ENCODE results near the gene NDUFS8. TPM values are rescaled to one million over a fixed set of nuclear protein-coding genes. Genes with fewer than 3 reads are reported as not detected.
A peak's percentile ranks its signal among the peaks of the same experiment; 100 is the strongest.

Gene NDUFS8
- total and polyA plus RNA-seq, 2 of the 13 experiments (the other 11 are each of a cell fraction or from before 2014, with no cell fraction given), result 96.7 to 158 TPM

DNA sequence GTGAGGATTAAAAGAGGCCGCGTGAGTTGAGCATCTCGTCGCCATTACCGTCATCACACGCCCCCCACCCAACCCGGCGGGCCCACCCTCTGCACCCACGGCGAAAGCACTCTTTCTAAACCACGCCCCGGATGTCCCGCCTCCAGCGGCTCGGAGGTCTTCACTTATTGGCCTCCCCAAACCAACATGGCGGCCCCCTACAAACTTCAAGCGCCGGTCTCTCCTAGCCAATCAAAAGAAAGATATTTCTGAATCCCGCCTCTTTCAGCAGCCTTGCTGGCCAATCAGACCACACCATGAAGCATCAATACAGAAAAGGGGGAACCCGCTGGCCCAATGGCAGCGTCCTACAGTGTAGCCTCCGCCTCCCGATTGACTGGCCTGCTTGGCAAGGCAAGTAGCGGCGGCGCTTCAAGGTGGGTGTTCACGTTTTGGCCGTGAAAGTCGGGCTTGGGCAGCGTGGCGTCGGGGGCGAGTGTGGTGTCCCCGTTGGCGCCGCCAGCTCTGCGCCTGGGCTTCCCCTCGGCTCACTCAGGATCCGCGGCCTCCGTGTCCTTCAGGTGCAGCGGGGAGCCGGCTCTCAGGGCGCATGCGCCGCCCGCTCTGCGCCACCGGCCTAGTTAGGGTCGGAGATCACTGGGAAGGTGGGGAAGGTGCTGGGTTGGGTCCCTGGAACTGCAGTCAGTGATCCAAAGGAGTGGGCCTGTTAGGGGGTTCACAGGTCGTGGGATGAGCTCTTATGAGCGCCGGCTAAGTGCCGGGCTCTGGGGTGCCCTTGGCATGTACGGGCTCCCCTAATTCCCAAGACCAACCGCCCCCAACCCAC, at the start of gene NDUFS8 (continued):
- TF ChIP-seq, protein P1, sequence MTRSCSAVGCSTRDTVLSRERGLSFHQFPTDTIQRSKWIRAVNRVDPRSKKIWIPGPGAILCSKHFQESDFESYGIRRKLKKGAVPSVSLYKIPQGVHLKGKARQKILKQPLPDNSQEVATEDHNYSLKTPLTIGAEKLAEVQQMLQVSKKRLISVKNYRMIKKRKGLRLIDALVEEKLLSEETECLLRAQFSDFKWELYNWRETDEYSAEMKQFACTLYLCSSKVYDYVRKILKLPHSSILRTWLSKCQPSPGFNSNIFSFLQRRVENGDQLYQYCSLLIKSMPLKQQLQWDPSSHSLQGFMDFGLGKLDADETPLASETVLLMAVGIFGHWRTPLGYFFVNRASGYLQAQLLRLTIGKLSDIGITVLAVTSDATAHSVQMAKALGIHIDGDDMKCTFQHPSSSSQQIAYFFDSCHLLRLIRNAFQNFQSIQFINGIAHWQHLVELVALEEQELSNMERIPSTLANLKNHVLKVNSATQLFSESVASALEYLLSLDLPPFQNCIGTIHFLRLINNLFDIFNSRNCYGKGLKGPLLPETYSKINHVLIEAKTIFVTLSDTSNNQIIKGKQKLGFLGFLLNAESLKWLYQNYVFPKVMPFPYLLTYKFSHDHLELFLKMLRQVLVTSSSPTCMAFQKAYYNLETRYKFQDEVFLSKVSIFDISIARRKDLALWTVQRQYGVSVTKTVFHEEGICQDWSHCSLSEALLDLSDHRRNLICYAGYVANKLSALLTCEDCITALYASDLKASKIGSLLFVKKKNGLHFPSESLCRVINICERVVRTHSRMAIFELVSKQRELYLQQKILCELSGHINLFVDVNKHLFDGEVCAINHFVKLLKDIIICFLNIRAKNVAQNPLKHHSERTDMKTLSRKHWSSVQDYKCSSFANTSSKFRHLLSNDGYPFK (CRISPR knock-in tag; IDR thresholded peaks at IDR 0.05; ENCODE audit: borderline replicate concordance), result peak; percentile 34; the same call in 1 of the 2 replicates
- no peak for TF ChIP-seq ZNF629 (CRISPR knock-in tag; conservative IDR thresholded peaks at IDR 0.05)
- TF ChIP-seq RARG (CRISPR knock-in tag; IDR thresholded peaks at IDR 0.05; ENCODE audit: low read depth), result no peak
- no peak for TF ChIP-seq PAX8 (CRISPR knock-in tag; IDR thresholded peaks at IDR 0.05; ENCODE audit: borderline replicate concordance)
- no peak for TF ChIP-seq CCDC6 (CRISPR knock-in tag; IDR thresholded peaks at IDR 0.05)
- TF ChIP-seq, protein P2, sequence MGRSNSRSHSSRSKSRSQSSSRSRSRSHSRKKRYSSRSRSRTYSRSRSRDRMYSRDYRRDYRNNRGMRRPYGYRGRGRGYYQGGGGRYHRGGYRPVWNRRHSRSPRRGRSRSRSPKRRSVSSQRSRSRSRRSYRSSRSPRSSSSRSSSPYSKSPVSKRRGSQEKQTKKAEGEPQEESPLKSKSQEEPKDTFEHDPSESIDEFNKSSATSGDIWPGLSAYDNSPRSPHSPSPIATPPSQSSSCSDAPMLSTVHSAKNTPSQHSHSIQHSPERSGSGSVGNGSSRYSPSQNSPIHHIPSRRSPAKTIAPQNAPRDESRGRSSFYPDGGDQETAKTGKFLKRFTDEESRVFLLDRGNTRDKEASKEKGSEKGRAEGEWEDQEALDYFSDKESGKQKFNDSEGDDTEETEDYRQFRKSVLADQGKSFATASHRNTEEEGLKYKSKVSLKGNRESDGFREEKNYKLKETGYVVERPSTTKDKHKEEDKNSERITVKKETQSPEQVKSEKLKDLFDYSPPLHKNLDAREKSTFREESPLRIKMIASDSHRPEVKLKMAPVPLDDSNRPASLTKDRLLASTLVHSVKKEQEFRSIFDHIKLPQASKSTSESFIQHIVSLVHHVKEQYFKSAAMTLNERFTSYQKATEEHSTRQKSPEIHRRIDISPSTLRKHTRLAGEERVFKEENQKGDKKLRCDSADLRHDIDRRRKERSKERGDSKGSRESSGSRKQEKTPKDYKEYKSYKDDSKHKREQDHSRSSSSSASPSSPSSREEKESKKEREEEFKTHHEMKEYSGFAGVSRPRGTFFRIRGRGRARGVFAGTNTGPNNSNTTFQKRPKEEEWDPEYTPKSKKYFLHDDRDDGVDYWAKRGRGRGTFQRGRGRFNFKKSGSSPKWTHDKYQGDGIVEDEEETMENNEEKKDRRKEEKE (IDR thresholded peaks at IDR 0.05), result no peak
- TF ChIP-seq ZNF788 (CRISPR knock-in tag; IDR thresholded peaks at IDR 0.05; ENCODE audit: borderline replicate concordance), result 0 out of 2 replicates have a peak, but pooled peaks have one; percentile 16
- TF ChIP-seq, protein P3, sequence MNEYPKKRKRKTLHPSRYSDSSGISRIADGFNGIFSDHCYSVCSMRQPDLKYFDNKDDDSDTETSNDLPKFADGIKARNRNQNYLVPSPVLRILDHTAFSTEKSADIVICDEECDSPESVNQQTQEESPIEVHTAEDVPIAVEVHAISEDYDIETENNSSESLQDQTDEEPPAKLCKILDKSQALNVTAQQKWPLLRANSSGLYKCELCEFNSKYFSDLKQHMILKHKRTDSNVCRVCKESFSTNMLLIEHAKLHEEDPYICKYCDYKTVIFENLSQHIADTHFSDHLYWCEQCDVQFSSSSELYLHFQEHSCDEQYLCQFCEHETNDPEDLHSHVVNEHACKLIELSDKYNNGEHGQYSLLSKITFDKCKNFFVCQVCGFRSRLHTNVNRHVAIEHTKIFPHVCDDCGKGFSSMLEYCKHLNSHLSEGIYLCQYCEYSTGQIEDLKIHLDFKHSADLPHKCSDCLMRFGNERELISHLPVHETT (CRISPR knock-in tag; conservative IDR thresholded peaks at IDR 0.05), result peak; percentile 65; the same call in 1 of the 2 replicates
- peak; percentile 91 for TF ChIP-seq NFYB (CRISPR knock-in tag; IDR thresholded peaks at IDR 0.05)
- TF ChIP-seq ZNF761 (CRISPR knock-in tag; conservative IDR thresholded peaks at IDR 0.05), result 0 out of 2 replicates have a peak, but pooled peaks have one; percentile 52
- peak; percentile 89 for TF ChIP-seq ZNF547 (CRISPR knock-in tag; IDR thresholded peaks at IDR 0.05)
- TF ChIP-seq, protein P4, sequence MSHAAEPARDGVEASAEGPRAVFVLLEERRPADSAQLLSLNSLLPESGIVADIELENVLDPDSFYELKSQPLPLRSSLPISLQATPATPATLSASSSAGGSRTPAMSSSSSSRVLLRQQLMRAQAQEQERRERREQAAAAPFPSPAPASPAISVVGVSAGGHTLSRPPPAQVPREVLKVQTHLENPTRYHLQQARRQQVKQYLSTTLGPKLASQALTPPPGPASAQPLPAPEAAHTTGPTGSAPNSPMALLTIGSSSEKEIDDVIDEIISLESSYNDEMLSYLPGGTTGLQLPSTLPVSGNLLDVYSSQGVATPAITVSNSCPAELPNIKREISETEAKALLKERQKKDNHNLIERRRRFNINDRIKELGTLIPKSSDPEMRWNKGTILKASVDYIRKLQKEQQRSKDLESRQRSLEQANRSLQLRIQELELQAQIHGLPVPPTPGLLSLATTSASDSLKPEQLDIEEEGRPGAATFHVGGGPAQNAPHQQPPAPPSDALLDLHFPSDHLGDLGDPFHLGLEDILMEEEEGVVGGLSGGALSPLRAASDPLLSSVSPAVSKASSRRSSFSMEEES (CRISPR knock-in tag; IDR thresholded peaks at IDR 0.05), result peak; percentile 27; the same call in 1 of the 2 replicates
- TF ChIP-seq RXRB (CRISPR knock-in tag; IDR thresholded peaks at IDR 0.05; ENCODE audit: borderline replicate concordance), result no peak
- TF ChIP-seq, protein P5, sequence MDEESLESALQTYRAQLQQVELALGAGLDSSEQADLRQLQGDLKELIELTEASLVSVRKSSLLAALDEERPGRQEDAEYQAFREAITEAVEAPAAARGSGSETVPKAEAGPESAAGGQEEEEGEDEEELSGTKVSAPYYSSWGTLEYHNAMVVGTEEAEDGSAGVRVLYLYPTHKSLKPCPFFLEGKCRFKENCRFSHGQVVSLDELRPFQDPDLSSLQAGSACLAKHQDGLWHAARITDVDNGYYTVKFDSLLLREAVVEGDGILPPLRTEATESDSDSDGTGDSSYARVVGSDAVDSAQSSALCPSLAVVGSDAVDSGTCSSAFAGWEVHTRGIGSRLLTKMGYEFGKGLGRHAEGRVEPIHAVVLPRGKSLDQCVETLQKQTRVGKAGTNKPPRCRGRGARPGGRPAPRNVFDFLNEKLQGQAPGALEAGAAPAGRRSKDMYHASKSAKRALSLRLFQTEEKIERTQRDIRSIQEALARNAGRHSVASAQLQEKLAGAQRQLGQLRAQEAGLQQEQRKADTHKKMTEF (CRISPR knock-in tag; IDR thresholded peaks at IDR 0.05), result peak; percentile 59; the same call in 1 of the 2 replicates
- TF ChIP-seq NCOA2 (CRISPR knock-in tag; IDR thresholded peaks at IDR 0.05), result peak; percentile 41; the same call in 1 of the 2 replicates
- TF ChIP-seq ZNF501 (CRISPR knock-in tag; IDR thresholded peaks at IDR 0.05), result peak; percentile 64; the same call in 1 of the 2 replicates
